GM12878 (cell line): ENCODE data around the gene ADAMTS17. TPM values are rescaled to one million over a fixed set of nuclear protein-coding genes. Genes with fewer than 3 reads are reported as not detected.

ENCODE experiments used
- ATAC-seq: fragments of 200-7000 bp; cut with Tn5 transposase; 3 replicates; pipeline ENCODE4 v1.9.1; 2020; ENCODE audit warnings: mild to moderate bottlenecking, moderate library complexity
- BruUV-seq: library from RNA; stranded (reverse); fragments of 400-500 nt; replicated peaks from 2 replicates; lab custom pipeline; 2021; lab: Mats Ljungman, UMichigan
- CTCF ChIA-PET: fragments of 300-600 bp; sonication (Branson Sonifier 250); formaldehyde crosslinking; extraction: SDS; loops from one replicate; lab custom pipeline; 2021; ENCODE audit warnings: inconsistent platforms; lab: Yijun Ruan, JAX
- POLR2A ChIA-PET: fragments of 350-600 bp; formaldehyde crosslinking; extraction: SDS; loops from one replicate; lab custom pipeline; 2021; ENCODE audit warnings: inconsistent platforms; lab: Charles Lee
- RAD21 ChIA-PET: fragments of 300-600 bp; sonication (Branson Sonifier 250); formaldehyde crosslinking; loops from one replicate; lab custom pipeline; 2023; ENCODE audit warnings: antibody characterized with exemption; ENCODE audit not compliant: unreplicated experiment; lab: Charles Lee
- SMC1A ChIA-PET: fragments of 300-600 bp; sonication (Branson Sonifier 250); formaldehyde crosslinking; loops from one replicate; lab custom pipeline; 2023; ENCODE audit not compliant: unreplicated experiment, uncharacterized antibody; lab: Charles Lee
- DNase-seq: peaks from one replicate; pipeline ENCODE4 v3.0.0-alpha.2; 2011; ENCODE audit warnings: low read depth, low spot score
- FAIRE-seq: peaks from 3 replicates; lab custom pipeline; 2011; peaks lifted over from hg19 to GRCh38; lab: Jason Lieb, UNC
- H2AFZ ChIP-seq: 2 replicates; pipeline ENCODE4 v1.6.0; 2011; ENCODE audit warnings: low read depth, low read length, control low read depth; ENCODE audit not compliant: control insufficient read depth
- H3K27ac ChIP-seq: 2 replicates; pipeline ENCODE4 v1.5.1; 2011; ENCODE audit warnings: control low read depth; ENCODE audit not compliant: control insufficient read depth, insufficient read depth
- H3K27me3 ChIP-seq, 2 experiments: replicated peaks in 1 of 2; 2 replicates each; pipeline versions ENCODE4 v1.6.0 to v1.6.1; 2011; ENCODE audit warnings: low read length in 1 of 2; ENCODE audit not compliant: control insufficient read depth in 2 of 2, insufficient read depth in 2 of 2
- H3K36me3 ChIP-seq, 2 experiments: 2 replicates each; pipeline ENCODE4 v1.5.1; 2011; ENCODE audit warnings: low read length in 1 of 2; ENCODE audit not compliant: control insufficient read depth in 2 of 2, insufficient read depth in 2 of 2
- H3K4me1 ChIP-seq: 2 replicates; pipeline ENCODE4 v1.6.1; 2011; ENCODE audit warnings: mild to moderate bottlenecking, low read length, moderate library complexity, mixed read lengths; ENCODE audit not compliant: control insufficient read depth, insufficient read depth
- H3K4me2 ChIP-seq: 2 replicates; pipeline ENCODE4 v1.6.0; 2011; ENCODE audit warnings: control low read depth; ENCODE audit not compliant: control insufficient read depth, insufficient read depth
- H3K4me3 ChIP-seq: fragments of 200-600 bp; sonication (generic); 2 replicates; pipeline ENCODE4 v1.5.1; 2016
- H3K79me2 ChIP-seq: 2 replicates; pipeline ENCODE4 v1.6.0; 2011; ENCODE audit warnings: low read length; ENCODE audit not compliant: control insufficient read depth, insufficient read depth
- H3K9ac ChIP-seq: 2 replicates; pipeline ENCODE4 v1.8.0; 2011; ENCODE audit warnings: low read length, control low read depth, mixed read lengths; ENCODE audit not compliant: control insufficient read depth, insufficient read depth
- H3K9me3 ChIP-seq: replicated peaks from 3 replicates; pipeline ENCODE4 v1.5.1; 2011; ENCODE audit warnings: mild to moderate bottlenecking, low read length; ENCODE audit not compliant: control insufficient read depth, insufficient read depth
- H4K20me1 ChIP-seq: 2 replicates; pipeline ENCODE4 v1.6.0; 2011; ENCODE audit not compliant: control insufficient read depth, insufficient read depth
- MTA2 ChIP-seq: fragments of 450-650 bp; IDR thresholded peaks from 2 replicates; pipeline ENCODE4 v1.6.1; 2016; ENCODE audit warnings: low read depth, mild to moderate bottlenecking, moderate library complexity
- MXI1 ChIP-seq: fragments of 150-350 bp; IDR thresholded peaks from 2 replicates; pipeline ENCODE4 v1.6.1; 2011; ENCODE audit warnings: low read depth, mild to moderate bottlenecking, inconsistent platforms, low read length, improper control_type of control experiment
- NBN ChIP-seq: fragments of 450-650 bp; IDR thresholded peaks from 2 replicates; pipeline ENCODE4 v1.6.1; 2016
- NFIC ChIP-seq: IDR thresholded peaks from 2 replicates; pipeline ENCODE4 v1.6.1; 2012; ENCODE audit warnings: low read depth, mild to moderate bottlenecking, inconsistent platforms, low read length, moderate library complexity
- POLR2A ChIP-seq: IDR thresholded peaks from 2 replicates; pipeline ENCODE4 v1.6.1; 2011; ENCODE audit warnings: low read depth, mild to moderate bottlenecking, low read length
- REST ChIP-seq: IDR thresholded peaks from 2 replicates; pipeline ENCODE4 v1.6.1; 2012; ENCODE audit warnings: mild to moderate bottlenecking, low read depth, low read length
- RUNX3 ChIP-seq: IDR thresholded peaks from 2 replicates; pipeline ENCODE4 v1.6.1; 2012; ENCODE audit warnings: low read length, inconsistent platforms
- SMAD5 ChIP-seq: IDR thresholded peaks from 2 replicates; pipeline ENCODE4 v1.6.1; 2016; ENCODE audit warnings: antibody characterized with exemption, low read depth
- SMC3 ChIP-seq: IDR thresholded peaks from 2 replicates; pipeline ENCODE4 v1.6.1; 2011; ENCODE audit warnings: low read length, improper control_type of control experiment, borderline replicate concordance
- SREBF2 ChIP-seq: IDR thresholded peaks from 2 replicates; pipeline ENCODE4 v1.6.1; 2012; ENCODE audit warnings: mild to moderate bottlenecking, low read length
- SUZ12 ChIP-seq: fragments of 200-600 bp; sonication (generic); IDR thresholded peaks from one replicate; pipeline ENCODE4 v1.6.1; 2018; ENCODE audit warnings: antibody characterized with exemption, mild to moderate bottlenecking; ENCODE audit not compliant: unreplicated experiment
- USF2 ChIP-seq: IDR thresholded peaks from 2 replicates; pipeline ENCODE4 v1.6.1; 2011; ENCODE audit warnings: low read depth, low read length, improper control_type of control experiment, borderline replicate concordance
- ZNF24 ChIP-seq: fragments of 450-650 bp; IDR thresholded peaks from 2 replicates; pipeline ENCODE4 v1.6.1; 2017; ENCODE audit warnings: antibody characterized with exemption, mild to moderate bottlenecking
- WGBS: methylation state at CpG from one replicate; pipeline ENCODE4 v1.1.6; 2016; ENCODE audit warnings: low lambda C conversion rate; ENCODE audit not compliant: insufficient replicate concordance, insufficient coverage; ENCODE audit errors: missing lambda C conversion rate; 5-methylcytosine and 5-hydroxymethylcytosine counted together
- in situ Hi-C: fragments of 300-500 bp; cut with MboI; formaldehyde crosslinking; loops from 9 replicates; pipeline ENCODE4 v1.14.3; 2018; ENCODE audit warnings: mixed read lengths
- intact Hi-C: fragments of 100-400 bp; cut with micrococcal nuclease; formaldehyde crosslinking; loops from one replicate; pipeline ENCODE4 v1.14.2; 2022; ENCODE audit not compliant: unreplicated experiment
- polyA plus RNA-seq, 11 experiments: library from polyadenylated mRNA; depleted of rRNA in 4 of 11; unstranded in 6 of 11; stranded (reverse) in 5 of 11; fragments of >200 nt; fragmentation: Nextera tagmentation in 4 of 11; fragmentation: Illumina TruSeq in 1 of 11; extraction: Ambion mirVana in 4 of 11; extraction: Trizol in 1 of 11; gene quantifications; 1 replicate in 1 of 11; 2 replicates in 10 of 11; pipeline versions ENCODE4 v1.2.1 to v1.2.3, GENCODE V29; 2011 to 2016; ENCODE audit warnings: inconsistent platforms in 2 of 11, missing spikeins in 2 of 11, low read depth in 1 of 11
- total RNA-seq, 4 experiments: library from RNA; depleted of rRNA in 3 of 4; stranded (reverse); fragments of >200 nt in 3 of 4; fragmentation: Illumina TruSeq in 1 of 4; extraction: Trizol in 1 of 4; gene quantifications; 2 replicates each; pipeline versions ENCODE4 v1.2.1 to v1.2.3, GENCODE V29; 2013 to 2021
- TF ChIP-seq, protein P1 (sequence below): fragments of 450-650 bp; formaldehyde crosslinking; IDR thresholded peaks from 2 replicates; pipeline ENCODE4 v1.5.0; 2022; ENCODE audit warnings: mild to moderate bottlenecking, missing genetic modification characterization

ADAMTS17 gene
- total and polyA plus RNA-seq, 10 of the 15 experiments (the other 5 are each of a cell fraction or from before 2014, with no cell fraction given) = 0.04 to 0.50 (median 0.10) TPM; not detected in 4

DNA sequence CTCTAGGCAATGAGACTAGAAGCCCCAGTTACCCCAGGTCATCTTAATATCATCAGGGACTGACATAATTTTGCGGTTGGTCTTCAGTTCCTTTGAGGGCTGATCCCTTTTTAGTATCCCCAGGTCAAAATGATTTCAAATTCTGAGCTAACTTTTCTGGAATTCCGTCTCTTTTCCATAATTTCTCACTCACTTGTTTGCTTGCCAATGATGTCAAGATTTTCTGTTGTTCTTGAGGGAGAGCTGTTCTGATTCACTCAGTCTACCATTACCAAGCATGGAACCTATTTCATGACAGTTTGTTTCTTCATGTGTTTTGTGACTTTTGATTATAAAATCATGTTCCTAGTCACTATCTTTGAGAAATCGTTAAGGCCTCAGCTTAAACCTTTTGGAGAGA is 418.1 kb downstream of the ADAMTS17 start:
- TF ChIP-seq MTA2 = no peak
- no peak for TF ChIP-seq SMAD5
- no peak for TF ChIP-seq SUZ12
- no peak for TF ChIP-seq POLR2A
- TF ChIP-seq MXI1 = no peak
- no peak for TF ChIP-seq NBN
- TF ChIP-seq, protein P1, sequence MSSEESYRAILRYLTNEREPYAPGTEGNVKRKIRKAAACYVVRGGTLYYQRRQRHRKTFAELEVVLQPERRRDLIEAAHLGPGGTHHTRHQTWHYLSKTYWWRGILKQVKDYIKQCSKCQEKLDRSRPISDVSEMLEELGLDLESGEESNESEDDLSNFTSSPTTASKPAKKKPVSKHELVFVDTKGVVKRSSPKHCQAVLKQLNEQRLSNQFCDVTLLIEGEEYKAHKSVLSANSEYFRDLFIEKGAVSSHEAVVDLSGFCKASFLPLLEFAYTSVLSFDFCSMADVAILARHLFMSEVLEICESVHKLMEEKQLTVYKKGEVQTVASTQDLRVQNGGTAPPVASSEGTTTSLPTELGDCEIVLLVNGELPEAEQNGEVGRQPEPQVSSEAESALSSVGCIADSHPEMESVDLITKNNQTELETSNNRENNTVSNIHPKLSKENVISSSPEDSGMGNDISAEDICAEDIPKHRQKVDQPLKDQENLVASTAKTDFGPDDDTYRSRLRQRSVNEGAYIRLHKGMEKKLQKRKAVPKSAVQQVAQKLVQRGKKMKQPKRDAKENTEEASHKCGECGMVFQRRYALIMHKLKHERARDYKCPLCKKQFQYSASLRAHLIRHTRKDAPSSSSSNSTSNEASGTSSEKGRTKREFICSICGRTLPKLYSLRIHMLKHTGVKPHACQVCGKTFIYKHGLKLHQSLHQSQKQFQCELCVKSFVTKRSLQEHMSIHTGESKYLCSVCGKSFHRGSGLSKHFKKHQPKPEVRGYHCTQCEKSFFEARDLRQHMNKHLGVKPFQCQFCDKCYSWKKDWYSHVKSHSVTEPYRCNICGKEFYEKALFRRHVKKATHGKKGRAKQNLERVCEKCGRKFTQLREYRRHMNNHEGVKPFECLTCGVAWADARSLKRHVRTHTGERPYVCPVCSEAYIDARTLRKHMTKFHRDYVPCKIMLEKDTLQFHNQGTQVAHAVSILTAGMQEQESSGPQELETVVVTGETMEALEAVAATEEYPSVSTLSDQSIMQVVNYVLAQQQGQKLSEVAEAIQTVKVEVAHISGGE (CRISPR knock-in tag) = no peak
- no peak for TF ChIP-seq REST
- no peak for TF ChIP-seq USF2
- no peak for TF ChIP-seq SREBF2
- no peak for TF ChIP-seq RUNX3
- no peak for TF ChIP-seq ZNF24
- no peak for TF ChIP-seq NFIC
- no peak for TF ChIP-seq SMC3
- TF ChIP-seq, all 136 proteins: peak for 0
- intact Hi-C loops (no loop called here), in situ Hi-C loops (no loop called here)
- Histone ChIP-seq H3K27ac (no peak overlapping the region), H3K79me2 (no peaks in the 10 kb centered on the region), H3K4me2 (no peak overlapping the region), H3K27me3 (peaks cover 0 to 2% of the 10 kb centered on the region in 2 experiments; a peak in 1 of 4 replicates), H3K9ac (no peak overlapping the region), H2AFZ (no peak overlapping the region), H3K36me3 (no peaks in the 10 kb centered on the region), H4K20me1 (no peaks in the 10 kb centered on the region), H3K9me3 (no peaks in the 10 kb centered on the region), H3K4me3 (no peak overlapping the region), H3K4me1 (peaks cover 6% of the 10 kb centered on the region)
- 14% methylated on average over 3 of the region's 3 CpGs for WGBS
- no peak for DNase-seq
- no TSS peak for BruUV-seq
- ATAC-seq = no peak
- CTCF ChIA-PET = no interaction called here
- no peak for FAIRE-seq
- SMC1A ChIA-PET = no interaction called here
- RAD21 ChIA-PET = no interaction called here
- POLR2A ChIA-PET = no interaction called here
